GM19239 (cell line): ENCODE data around the gene KHSRP.
"Not testable (repeated sequence)": the region's sequence is repeated elsewhere in the genome, so short reads cannot be mapped to it uniquely, and the experiment has no call there.

Experiments
- DNase-seq: peaks from one replicate; pipeline ENCODE4 v3.0.0; 2011; ENCODE audit warnings: low spot score; ENCODE audit not compliant: insufficient read length
- FAIRE-seq: peaks from 2 replicates; lab custom pipeline; 2011; peaks lifted over from hg19 to GRCh38; lab: Jason Lieb, UNC

The KHSRP gene

GRCh38 chr19:6451583-6452222 is 27.1 kb upstream of the KHSRP start:
- DNase-seq (no peak), FAIRE-seq (no peak)

- FAIRE-seq (no peak), DNase-seq (no peak)
Observed at GRCh38 chr19:6450166-6450565, 25.6 kb upstream of the KHSRP start.

GRCh38 chr19:6448045-6448444 is 23.4 kb upstream of the KHSRP start:
- DNase-seq (no peak), FAIRE-seq (no peak)

GRCh38 chr19:6446452-6446851 is 21.8 kb upstream of the KHSRP start:
- FAIRE-seq (no peak), DNase-seq (no peak)

GRCh38 chr19:6443986-6444385 is 19.4 kb upstream of the KHSRP start:
- no peak for DNase-seq
- FAIRE-seq = no peak

GRCh38 chr19:6442087-6442688 is 17.6 kb upstream of the KHSRP start:
- DNase-seq (no peak), FAIRE-seq (no peak)

- DNase-seq = no peak
- FAIRE-seq = no peak
Observed at GRCh38 chr19:6440905-6441304, 16.3 kb upstream of the KHSRP start.

- FAIRE-seq (no peak), DNase-seq (no peak)
Observed at GRCh38 chr19:6439743-6440142, 15.1 kb upstream of the KHSRP start.

- no peak for DNase-seq
- no peak for FAIRE-seq
Observed at GRCh38 chr19:6433663-6434062, 9.1 kb upstream of the KHSRP start, which contains the start of gene SLC25A41. SLC25A41 (minus strand) TSS chr19:6433763; CDS start chr19:6433693, 70 bp downstream.

- FAIRE-seq (no peak), DNase-seq (no peak)
Observed at GRCh38 chr19:6433165-6433564, 8.6 kb upstream of the KHSRP start.

GRCh38 chr19:6431891-6432290 is 7.3 kb upstream of the KHSRP start:
- FAIRE-seq = no peak

GRCh38 chr19:6429419-6430221 is 5.0 kb upstream of the KHSRP start:
- FAIRE-seq (no peak), DNase-seq (no peak)

More at GRCh38 chr19:6431891-6432290, 7.3 kb upstream of the KHSRP start:
- no peak for DNase-seq

- DNase-seq, FAIRE-seq: not testable (repeated sequence)
Observed at GRCh38 chr19:6428692-6429418, 4.2 kb upstream of the KHSRP start.

- DNase-seq (no peak), FAIRE-seq (no peak)
Observed at GRCh38 chr19:6427131-6427530, 2.5 kb upstream of the KHSRP start.

- FAIRE-seq = no peak
- DNase-seq = no peak
Observed at GRCh38 chr19:6425732-6426620, 1.4 kb upstream of the KHSRP start.

GRCh38 chr19:6424939-6425731 is 524 bp upstream of the KHSRP start:
- FAIRE-seq (peak; percentile 100), DNase-seq (peak; percentile 96)

GRCh38 chr19:6423499-6424194 is 964 bp downstream of the KHSRP start:
- DNase-seq (peak; percentile 61), FAIRE-seq (peak; percentile 95)
